OCI-LY7 (cell line): ENCODE measurements around the gene MYH11. TPM values are rescaled to one million over a fixed set of nuclear protein-coding genes. Genes with fewer than 3 reads are reported as not detected.

Experiments used
- BruUV-seq: library from RNA; stranded (reverse); fragments of 400-500 nt; replicated peaks from 2 replicates; lab custom pipeline; 2021; lab: Mats Ljungman, UMichigan
- CTCF ChIA-PET: fragments of 300-600 bp; sonication (Branson Sonifier 250); formaldehyde crosslinking; loops from one replicate; lab custom pipeline; 2022; ENCODE audit warnings: antibody characterized with exemption; ENCODE audit not compliant: unreplicated experiment; lab: Charles Lee
- POLR2A ChIA-PET: fragments of 300-600 bp; sonication (Branson Sonifier 250); formaldehyde crosslinking; loops from one replicate; lab custom pipeline; 2022; ENCODE audit warnings: antibody characterized with exemption; lab: Charles Lee
- DNase-seq: peaks from one replicate; pipeline ENCODE4 v3.0.0-alpha.2; 2015; ENCODE audit warnings: low spot score
- H2AFZ ChIP-seq: fragments of 200-600 bp; sonication (generic), shearing (Covaris generic); 2 replicates; pipeline ENCODE4 v1.6.1; 2014; ENCODE audit warnings: mild to moderate bottlenecking, antibody characterized with exemption, low read length, moderate library complexity
- H3K27ac ChIP-seq: fragments of 200-600 bp; sonication (generic); 2 replicates; pipeline ENCODE4 v1.5.1; 2014; ENCODE audit warnings: mixed run types, low read depth, mild to moderate bottlenecking, moderate library complexity, low read length, inconsistent platforms; ENCODE audit not compliant: poor library complexity, severe bottlenecking
- H3K36me3 ChIP-seq: fragments of 200-600 bp; sonication (generic); 2 replicates; pipeline ENCODE4 v1.6.1; 2014; ENCODE audit warnings: mild to moderate bottlenecking, antibody characterized with exemption, low read length, moderate library complexity, mixed read lengths; ENCODE audit not compliant: insufficient read depth
- H3K4me1 ChIP-seq: fragments of 200-600 bp; sonication (generic); 2 replicates; pipeline ENCODE4 v1.5.1; 2014; ENCODE audit warnings: mild to moderate bottlenecking, low read length; ENCODE audit not compliant: insufficient read depth, poor library complexity, severe bottlenecking
- H3K4me2 ChIP-seq: fragments of 200-600 bp; sonication (generic); 2 replicates; pipeline ENCODE4 v1.6.1; 2014; ENCODE audit warnings: mild to moderate bottlenecking, low read length
- H3K4me3 ChIP-seq: fragments of 200-600 bp; sonication (generic); 2 replicates; pipeline ENCODE4 v1.5.1; 2014; ENCODE audit warnings: mild to moderate bottlenecking, low read depth, low read length; ENCODE audit not compliant: poor library complexity, severe bottlenecking
- H3K79me2 ChIP-seq: fragments of 200-600 bp; sonication (generic); 2 replicates; pipeline ENCODE4 v1.6.1; 2016; ENCODE audit warnings: low read depth, mild to moderate bottlenecking, low read length, moderate library complexity, mixed read lengths; ENCODE audit not compliant: insufficient read depth
- H3K9me2 ChIP-seq: fragments of 200-600 bp; sonication (generic); 2 replicates; pipeline ENCODE4 v1.6.1; 2016; ENCODE audit warnings: mild to moderate bottlenecking, low read length, mixed read lengths; ENCODE audit not compliant: insufficient read depth
- H3K9me3 ChIP-seq: fragments of 200-600 bp; sonication (generic); 2 replicates; pipeline ENCODE4 v1.6.1; 2014; ENCODE audit warnings: mild to moderate bottlenecking, mixed run types, low read length, mixed read lengths
- H4K20me1 ChIP-seq: fragments of 200-600 bp; sonication (generic); 2 replicates; pipeline ENCODE4 v1.6.1; 2014; ENCODE audit warnings: mild to moderate bottlenecking, antibody characterized with exemption, low read length, moderate library complexity, mixed read lengths; ENCODE audit not compliant: insufficient read depth
- EZH2phosphoT487 ChIP-seq: fragments of 200-600 bp; sonication (generic); IDR thresholded peaks from 2 replicates; pipeline ENCODE4 v1.6.1; 2018; ENCODE audit warnings: low read depth, borderline replicate concordance, mild to moderate bottlenecking, mixed run types, antibody characterized with exemption, low read length, moderate library complexity, mixed read lengths
- intact Hi-C: fragments of 100-400 bp; cut with micrococcal nuclease; formaldehyde crosslinking; loops from one replicate; pipeline ENCODE4 v1.10.0; 2022; ENCODE audit not compliant: unreplicated experiment
- total RNA-seq, 2 experiments: library from RNA; depleted of rRNA in 1 of 2; stranded (reverse); fragments of >200 nt in 1 of 2; shearing (Covaris generic) in 1 of 2; gene quantifications; 2 replicates each; pipeline ENCODE4 v1.2.3, GENCODE V29; 2014 to 2022
- TF ChIP-seq, protein P1 (sequence below): fragments of 200-600 bp; sonication (generic); conservative IDR thresholded peaks from 2 replicates; pipeline ENCODE4 v1.5.1; 2014; ENCODE audit warnings: mild to moderate bottlenecking, antibody characterized with exemption, low read length, moderate library complexity, mixed read lengths

MYH11 gene
- total RNA-seq, 2 experiments from 2014 or later = 5.7 to 33.8 TPM

DNA sequence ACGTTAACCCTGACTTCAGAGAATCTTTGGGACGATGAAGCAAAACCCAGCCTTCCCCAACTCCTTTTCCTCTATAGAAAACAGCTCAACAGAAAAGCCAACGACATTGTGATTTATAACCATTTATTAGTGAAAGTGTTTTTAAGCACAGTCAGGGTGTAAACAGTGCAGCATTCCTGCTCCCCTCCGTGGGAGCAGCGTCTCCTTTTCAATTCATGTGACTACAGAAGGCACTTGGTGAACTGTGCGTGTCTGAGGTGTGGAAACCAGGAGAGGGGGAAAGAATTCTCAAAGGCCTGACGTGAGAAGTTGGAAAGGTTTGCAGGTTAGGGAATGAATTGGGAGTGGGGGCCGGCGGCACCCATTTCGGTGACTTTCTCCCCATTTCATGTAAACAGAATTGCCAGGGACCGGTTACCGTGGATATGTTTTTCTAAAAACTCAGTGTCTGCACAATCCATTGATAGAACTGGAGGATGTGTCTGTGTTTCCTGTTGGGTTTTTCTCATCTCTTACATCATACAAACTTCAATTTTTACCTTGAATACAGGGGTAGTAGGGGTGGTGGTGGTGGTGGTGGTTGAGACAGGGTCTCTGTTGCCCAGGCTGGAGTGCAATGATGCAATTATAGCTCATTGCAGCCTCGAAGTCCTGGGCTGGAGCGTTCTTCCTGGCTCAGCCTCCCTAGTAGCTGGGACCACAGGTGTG, 153.6 kb downstream of the MYH11 start:
- H3K4me3 ChIP-seq = no peak overlapping the region
- intact Hi-C loops = loop anchor here (10.0 kb wide), 1 partner anchor 178 kb away; no protein-coding TSS in a partner anchor
- no peaks in the 10 kb centered on the region for H3K4me1 ChIP-seq
- H3K36me3 ChIP-seq = peaks cover 74% of the 10 kb centered on the region
- DNase-seq = no peak
- H4K20me1 ChIP-seq = no peaks in the 10 kb centered on the region
- H3K27ac ChIP-seq = no peak overlapping the region
- no peaks in the 10 kb centered on the region for H3K9me2 ChIP-seq
- no peaks in the 10 kb centered on the region for H3K9me3 ChIP-seq
- POLR2A ChIA-PET = interaction anchor here (0.9 kb wide), 1 partner anchor 80 kb away, joined by 3 read pairs; no protein-coding TSS in a partner anchor
- BruUV-seq = TSS peak; percentile 99
- no peak overlapping the region for H2AFZ ChIP-seq
- CTCF ChIA-PET = no interaction called here
- H3K79me2 ChIP-seq = no peaks in the 10 kb centered on the region
- TF ChIP-seq, protein P1, sequence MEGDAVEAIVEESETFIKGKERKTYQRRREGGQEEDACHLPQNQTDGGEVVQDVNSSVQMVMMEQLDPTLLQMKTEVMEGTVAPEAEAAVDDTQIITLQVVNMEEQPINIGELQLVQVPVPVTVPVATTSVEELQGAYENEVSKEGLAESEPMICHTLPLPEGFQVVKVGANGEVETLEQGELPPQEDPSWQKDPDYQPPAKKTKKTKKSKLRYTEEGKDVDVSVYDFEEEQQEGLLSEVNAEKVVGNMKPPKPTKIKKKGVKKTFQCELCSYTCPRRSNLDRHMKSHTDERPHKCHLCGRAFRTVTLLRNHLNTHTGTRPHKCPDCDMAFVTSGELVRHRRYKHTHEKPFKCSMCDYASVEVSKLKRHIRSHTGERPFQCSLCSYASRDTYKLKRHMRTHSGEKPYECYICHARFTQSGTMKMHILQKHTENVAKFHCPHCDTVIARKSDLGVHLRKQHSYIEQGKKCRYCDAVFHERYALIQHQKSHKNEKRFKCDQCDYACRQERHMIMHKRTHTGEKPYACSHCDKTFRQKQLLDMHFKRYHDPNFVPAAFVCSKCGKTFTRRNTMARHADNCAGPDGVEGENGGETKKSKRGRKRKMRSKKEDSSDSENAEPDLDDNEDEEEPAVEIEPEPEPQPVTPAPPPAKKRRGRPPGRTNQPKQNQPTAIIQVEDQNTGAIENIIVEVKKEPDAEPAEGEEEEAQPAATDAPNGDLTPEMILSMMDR = no peak
- TF ChIP-seq EZH2phosphoT487 = no peak
- no peak overlapping the region for H3K4me2 ChIP-seq

DNA sequence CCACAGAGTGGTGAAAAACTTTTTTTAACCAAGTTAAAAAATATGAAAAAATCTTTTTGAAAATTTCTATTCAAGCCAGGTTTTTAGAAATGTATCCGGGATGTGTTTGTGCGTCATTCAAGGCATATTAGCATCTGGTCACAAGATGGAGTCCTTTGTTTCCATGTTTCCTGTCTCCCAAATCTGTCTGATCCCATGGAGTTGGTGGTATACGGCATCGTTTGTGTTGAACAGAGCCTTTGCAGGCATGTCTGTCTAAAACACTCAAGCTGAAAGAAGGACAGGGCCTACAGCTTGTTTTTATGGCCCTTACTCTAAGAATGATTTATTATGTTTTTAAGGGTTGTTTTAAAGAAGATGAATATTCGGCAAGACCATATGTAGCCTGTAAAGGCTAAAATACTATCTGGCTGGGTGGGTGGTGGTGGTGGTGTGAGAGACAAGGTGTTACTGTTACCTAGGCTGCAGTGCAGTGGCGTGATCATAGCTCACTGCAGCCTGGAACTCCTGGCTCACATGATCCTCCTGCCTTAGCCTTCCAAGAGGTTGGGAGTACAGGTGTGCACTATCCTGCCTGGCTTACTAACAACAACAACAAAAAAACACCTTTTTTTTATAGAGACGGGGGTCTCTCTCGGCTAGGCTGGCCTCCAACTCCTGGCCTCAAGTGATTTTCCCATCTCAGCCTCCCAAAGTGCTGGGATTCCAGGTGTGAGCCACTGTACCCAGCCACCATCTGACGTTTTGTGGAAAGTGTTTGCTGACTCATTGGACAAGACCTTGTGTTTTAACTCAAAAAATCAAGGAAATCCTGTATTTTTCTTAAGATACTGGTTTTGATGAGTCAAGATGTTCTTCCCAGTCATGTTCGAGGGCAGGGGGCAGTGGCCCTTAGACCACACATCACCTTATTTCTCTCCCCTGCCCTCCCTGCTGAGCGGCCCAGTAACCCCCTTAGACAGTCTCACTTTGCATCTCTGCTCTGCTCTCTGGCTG, 154.6 kb downstream of the MYH11 start:
- no peak for DNase-seq
- CTCF ChIA-PET = no interaction called here
- no peaks in the 10 kb centered on the region for H3K9me2 ChIP-seq
- H4K20me1 ChIP-seq = no peaks in the 10 kb centered on the region
- no peak for TF ChIP-seq EZH2phosphoT487
- TF ChIP-seq, protein P1 = no peak
- H3K36me3 ChIP-seq = peaks cover 79% of the 10 kb centered on the region
- H3K9me3 ChIP-seq = no peaks in the 10 kb centered on the region
- POLR2A ChIA-PET = no interaction called here
- intact Hi-C loops = loop anchor here (10.0 kb wide), 1 partner anchor 177 kb away; no protein-coding TSS in a partner anchor
- H3K4me2 ChIP-seq = no peak overlapping the region
- no peaks in the 10 kb centered on the region for H3K4me1 ChIP-seq
- no peak overlapping the region for H2AFZ ChIP-seq
- H3K4me3 ChIP-seq = no peak overlapping the region
- H3K79me2 ChIP-seq = no peaks in the 10 kb centered on the region
- BruUV-seq = no TSS peak
- no peak overlapping the region for H3K27ac ChIP-seq
